Mammary epithelial cell (primary cell): ENCODE data around the gene UNCX.

ENCODE experiments used
- CTCF ChIP-seq, 2 donors: IDR thresholded peaks in 1 of 2; conservative IDR thresholded peaks in 1 of 2; 2 replicates each; pipeline ENCODE4 v1.5.1; 2011 to 2012; ENCODE audit warnings: inconsistent platforms in 2 of 2, low read length in 2 of 2, mild to moderate bottlenecking in 2 of 2, control low read depth in 1 of 2, low read depth in 1 of 2; ENCODE audit not compliant: insufficient read depth in 1 of 2; ENCODE audit errors: extremely low read depth in 1 of 2
- EZH2 ChIP-seq: IDR thresholded peaks from 2 replicates; pipeline ENCODE4 v1.6.1; 2012; ENCODE audit warnings: low read length, inconsistent platforms, borderline replicate concordance

- TF ChIP-seq CTCF (conservative IDR thresholded peaks at IDR 0.05 in 1 of 2, IDR thresholded peaks at IDR 0.05 in 1 of 2; ENCODE audit: extremely low read depth in 1 of 2, insufficient read depth in 1 of 2, low read depth in 1 of 2, low read length in 2 of 2) (no peak), EZH2 (no peak)
Observed at GRCh38 chr7:1227071-1227804, 5.4 kb upstream of the UNCX start.
